Measurements from ENCODE around the gene SPIN1. TPM values are rescaled to one million over a fixed set of nuclear protein-coding genes. Genes with fewer than 3 reads are reported as not detected.

SPIN1 gene
- total RNA-seq, 4 donors from 2014 or later = 5.5 to 11.9 (median 6.6) TPM

- Histone ChIP-seq H3K36me3 (no peaks in the 10 kb centered on the region), H3K4me1 (no peaks in the 10 kb centered on the region), H3K9me3 (no peaks in the 10 kb centered on the region), H3K27me3 (peaks cover 0 to 6% (median 0%) of the 10 kb centered on the region in 3 donors), H3K27ac (no peak overlapping the region), H3K4me3 (no peak overlapping the region)
- intact Hi-C loops (cut with DNase I; ENCODE audit: low total_unique reads) (no loop called here), in situ Hi-C loops (cut with MboI; ENCODE audit: low sequenced_read_pairs in 4 of 4) (no loop called here)
- no peak for ATAC-seq
- no peak for TF ChIP-seq CTCF (IDR thresholded peaks at IDR 0.05 in 4 of 5, conservative IDR thresholded peaks at IDR 0.05 in 1 of 5)
- no peak for TF ChIP-seq POLR2A (IDR thresholded peaks at IDR 0.05)
- no peak for DNase-seq
Measured at GRCh38 chr9:88391236-88391635, 3.0 kb downstream of the SPIN1 start.

- H3K9me3 ChIP-seq = no peaks in the 10 kb centered on the region
- ATAC-seq = no peak
- TF ChIP-seq CTCF (IDR thresholded peaks at IDR 0.05 in 4 of 5, conservative IDR thresholded peaks at IDR 0.05 in 1 of 5) = no peak
- TF ChIP-seq POLR2A (IDR thresholded peaks at IDR 0.05) = no peak
- H3K27me3 ChIP-seq = peaks cover 0 to 6% (median 0%) of the 10 kb centered on the region in 3 donors
- DNase-seq = no peak
- no peaks in the 10 kb centered on the region for H3K36me3 ChIP-seq
- H3K4me3 ChIP-seq = no peak overlapping the region
- H3K27ac ChIP-seq = no peak overlapping the region
- no peaks in the 10 kb centered on the region for H3K4me1 ChIP-seq
- intact Hi-C loops (cut with DNase I; ENCODE audit: low total_unique reads) = no loop called here
- in situ Hi-C loops (cut with MboI; ENCODE audit: low sequenced_read_pairs in 4 of 4) = no loop called here
Measured at GRCh38 chr9:88391921-88392320, 3.7 kb downstream of the SPIN1 start.

GRCh38 chr9:88392549-88392948 lies 4.3 kb downstream of the SPIN1 start:
- no peaks in the 10 kb centered on the region for H3K36me3 ChIP-seq
- no peak overlapping the region for H3K4me3 ChIP-seq
- H3K4me1 ChIP-seq = no peaks in the 10 kb centered on the region
- no peak for DNase-seq
- intact Hi-C loops (cut with DNase I; ENCODE audit: low total_unique reads) (no loop called here), in situ Hi-C loops (cut with MboI; ENCODE audit: low sequenced_read_pairs in 4 of 4) (no loop called here)
- H3K9me3 ChIP-seq = no peaks in the 10 kb centered on the region
- no peak for TF ChIP-seq CTCF (IDR thresholded peaks at IDR 0.05 in 4 of 5, conservative IDR thresholded peaks at IDR 0.05 in 1 of 5)
- TF ChIP-seq POLR2A (IDR thresholded peaks at IDR 0.05) = no peak
- ATAC-seq = no peak
- H3K27me3 ChIP-seq = peaks cover 0 to 6% (median 0%) of the 10 kb centered on the region in 3 donors
- H3K27ac ChIP-seq = no peak overlapping the region

GRCh38 chr9:88396836-88397577 lies 8.8 kb downstream of the SPIN1 start:
- Histone ChIP-seq H3K27me3 (no peaks in the 10 kb centered on the region), H3K9me3 (no peaks in the 10 kb centered on the region), H3K36me3 (no peaks in the 10 kb centered on the region), H3K4me1 (no peaks in the 10 kb centered on the region), H3K4me3 (no peak overlapping the region), H3K27ac (no peak overlapping the region)
- ATAC-seq = no peak
- no peak for DNase-seq
- TF ChIP-seq POLR2A (IDR thresholded peaks at IDR 0.05) (no peak), CTCF (IDR thresholded peaks at IDR 0.05 in 4 of 5, conservative IDR thresholded peaks at IDR 0.05 in 1 of 5) (no peak)
- in situ Hi-C loops (cut with MboI; ENCODE audit: low sequenced_read_pairs in 4 of 4) = no loop called here
- intact Hi-C loops (cut with DNase I; ENCODE audit: low total_unique reads) = no loop called here

GRCh38 chr9:88398016-88398415 lies 9.8 kb downstream of the SPIN1 start:
- no peak for DNase-seq
- no peak for ATAC-seq
- TF ChIP-seq CTCF (IDR thresholded peaks at IDR 0.05 in 4 of 5, conservative IDR thresholded peaks at IDR 0.05 in 1 of 5) (no peak), POLR2A (IDR thresholded peaks at IDR 0.05) (no peak)
- intact Hi-C loops (cut with DNase I; ENCODE audit: low total_unique reads) = no loop called here
- no peak overlapping the region for H3K27ac ChIP-seq
- in situ Hi-C loops (cut with MboI; ENCODE audit: low sequenced_read_pairs in 4 of 4) = no loop called here
- H3K4me3 ChIP-seq = no peak overlapping the region
- H3K27me3 ChIP-seq = no peaks in the 10 kb centered on the region
- no peaks in the 10 kb centered on the region for H3K4me1 ChIP-seq
- H3K9me3 ChIP-seq = no peaks in the 10 kb centered on the region
- no peaks in the 10 kb centered on the region for H3K36me3 ChIP-seq

All from gastrocnemius medialis (tissue), 4 donors.